ENCODE measurements around the gene KLHL4.
"Not testable (repeated sequence)": the region's sequence is repeated elsewhere in the genome, so short reads cannot be mapped to it uniquely, and the experiment has no call there.

Gene KLHL4

GRCh38 chrX:87636533-87636932 lies 118.9 kb downstream of the KLHL4 start:
- TF ChIP-seq CTCF (IDR thresholded peaks at IDR 0.05; ENCODE audit: borderline replicate concordance, control extremely low read depth, extremely low read depth, insufficient read depth, missing control alignments): no peak
- in situ Hi-C loops (cut with MboI; ENCODE audit: low sequenced_read_pairs, unreplicated experiment): no loop called here

GRCh38 chrX:87641439-87641838 lies 123.8 kb downstream of the KLHL4 start:
- DNase-seq (ENCODE audit: low spot score): not testable (repeated sequence)

More at GRCh38 chrX:87636533-87636932, 118.9 kb downstream of the KLHL4 start:
- DNase-seq (ENCODE audit: low spot score): no peak

GRCh38 chrX:87661761-87662160 lies 144.2 kb downstream of the KLHL4 start:
- no peak for TF ChIP-seq CTCF (IDR thresholded peaks at IDR 0.05; ENCODE audit: borderline replicate concordance, control extremely low read depth, extremely low read depth, insufficient read depth, missing control alignments)
- no peak for DNase-seq (ENCODE audit: low spot score)
- in situ Hi-C loops (cut with MboI; ENCODE audit: low sequenced_read_pairs, unreplicated experiment): no loop called here

More at GRCh38 chrX:87641439-87641838, 123.8 kb downstream of the KLHL4 start:
- in situ Hi-C loops (cut with MboI; ENCODE audit: low sequenced_read_pairs, unreplicated experiment): not testable (repeated sequence)

- in situ Hi-C loops (cut with MboI; ENCODE audit: low sequenced_read_pairs, unreplicated experiment): no loop called here
- no peak for TF ChIP-seq CTCF (IDR thresholded peaks at IDR 0.05; ENCODE audit: borderline replicate concordance, control extremely low read depth, extremely low read depth, insufficient read depth, missing control alignments)
- no peak for DNase-seq (ENCODE audit: low spot score)
Observed at GRCh38 chrX:87663421-87663820, 145.8 kb downstream of the KLHL4 start.

- in situ Hi-C loops (cut with MboI; ENCODE audit: low sequenced_read_pairs, unreplicated experiment): no loop called here
- no peak for TF ChIP-seq CTCF (IDR thresholded peaks at IDR 0.05; ENCODE audit: borderline replicate concordance, control extremely low read depth, extremely low read depth, insufficient read depth, missing control alignments)
- peak; percentile 9 for DNase-seq (ENCODE audit: low spot score)
Observed at GRCh38 chrX:87664381-87664780, 146.8 kb downstream of the KLHL4 start.

GRCh38 chrX:87679849-87680248 lies 162.2 kb downstream of the KLHL4 start:
- in situ Hi-C loops (cut with MboI; ENCODE audit: low sequenced_read_pairs, unreplicated experiment): no loop called here
- no peak for DNase-seq (ENCODE audit: low spot score)
- TF ChIP-seq CTCF (IDR thresholded peaks at IDR 0.05; ENCODE audit: borderline replicate concordance, control extremely low read depth, extremely low read depth, insufficient read depth, missing control alignments): no peak

- TF ChIP-seq CTCF (IDR thresholded peaks at IDR 0.05; ENCODE audit: borderline replicate concordance, control extremely low read depth, extremely low read depth, insufficient read depth, missing control alignments): no peak
- in situ Hi-C loops (cut with MboI; ENCODE audit: low sequenced_read_pairs, unreplicated experiment): no loop called here
- DNase-seq (ENCODE audit: low spot score): no peak
Observed at GRCh38 chrX:87687703-87688102, 170.1 kb downstream of the KLHL4 start.

GRCh38 chrX:87688113-87688748 lies 170.6 kb downstream of the KLHL4 start:
- in situ Hi-C loops (cut with MboI; ENCODE audit: low sequenced_read_pairs, unreplicated experiment); DNase-seq (ENCODE audit: low spot score): not testable (repeated sequence)

- DNase-seq (ENCODE audit: low spot score); in situ Hi-C loops (cut with MboI; ENCODE audit: low sequenced_read_pairs, unreplicated experiment): not testable (repeated sequence)
Observed at GRCh38 chrX:87689218-87689617, 171.6 kb downstream of the KLHL4 start.

Measured in GM13976 (cell line).